Muscle layer of colon (tissue), 2 donors: ENCODE data around the gene TMEM147.

Experiments used
- H3K27ac ChIP-seq: one replicate; pipeline ENCODE4 v1.7.0; 2013; ENCODE audit warnings: low read depth, mild to moderate bottlenecking, low read length, moderate library complexity
- H3K27me3 ChIP-seq, 2 donors: one replicate each; pipeline ENCODE4 v1.7.0; 2013; ENCODE audit warnings: low read length in 2 of 2, mild to moderate bottlenecking in 2 of 2; ENCODE audit not compliant: insufficient read depth in 2 of 2, control insufficient read depth in 1 of 2
- H3K36me3 ChIP-seq: one replicate; pipeline ENCODE4 v1.7.0; 2013; ENCODE audit warnings: mild to moderate bottlenecking, low read length; ENCODE audit not compliant: insufficient read depth
- H3K4me1 ChIP-seq: one replicate; pipeline ENCODE4 v1.7.0; 2013; ENCODE audit warnings: mild to moderate bottlenecking, low read length; ENCODE audit not compliant: insufficient read depth
- H3K4me3 ChIP-seq, 2 donors: one replicate each; pipeline ENCODE4 v1.7.0; 2013; ENCODE audit warnings: low read length in 2 of 2, low read depth in 1 of 2, mild to moderate bottlenecking in 1 of 2, moderate library complexity in 1 of 2
- H3K9ac ChIP-seq: one replicate; pipeline ENCODE4 v1.7.0; 2013; ENCODE audit warnings: low read length
- H3K9me3 ChIP-seq: one replicate; pipeline ENCODE4 v1.7.0; 2013; ENCODE audit warnings: mild to moderate bottlenecking, low read length
- donor health status: abdominal sarcoma.
- donor health status: Adenocarcinoma of cecum.

TMEM147 gene

GRCh38 chr19:35552534-35553384, 7.3 kb downstream of the TMEM147 start:
- H3K36me3 ChIP-seq: no peaks in the 10 kb centered on the region
- H3K9me3 ChIP-seq: no peaks in the 10 kb centered on the region
- no peaks in the 10 kb centered on the region for H3K4me1 ChIP-seq
- H3K27me3 ChIP-seq: peaks cover 0 to 13% of the 10 kb centered on the region in 2 donors
- no peak overlapping the region for H3K4me3 ChIP-seq
- H3K27ac ChIP-seq: no peak overlapping the region
- no peak overlapping the region for H3K9ac ChIP-seq

DNA sequence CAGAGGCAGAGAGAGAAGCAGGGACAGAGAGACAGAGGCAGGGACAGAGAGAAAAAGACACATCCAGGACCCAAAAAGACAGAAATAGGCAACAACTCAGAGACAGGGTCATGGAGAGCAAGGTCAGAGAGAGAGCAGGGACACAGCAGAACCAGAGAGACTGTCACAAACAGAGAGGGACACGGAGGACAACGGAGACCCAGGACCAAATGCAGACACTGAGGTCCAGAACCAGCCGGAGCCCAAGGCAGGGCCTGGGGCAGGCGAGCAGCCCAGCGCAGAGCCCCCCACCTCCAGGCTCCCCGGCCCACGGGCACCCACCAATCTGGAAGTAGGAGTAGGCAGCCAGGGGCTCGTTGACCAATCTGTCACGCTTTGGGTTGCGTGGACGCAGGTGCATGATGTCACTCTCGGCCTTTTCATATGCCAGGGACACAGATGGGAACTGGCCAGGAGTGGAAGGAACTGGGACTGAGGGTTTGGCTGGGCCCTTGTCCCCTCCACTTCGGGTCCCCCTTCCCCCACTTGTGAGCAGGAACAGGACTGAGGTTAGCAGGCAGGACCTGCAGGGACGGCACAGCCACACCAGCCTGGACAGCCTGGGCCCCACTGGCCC, 8.1 kb downstream of the TMEM147 start:
- Histone ChIP-seq H3K9me3 (no peaks in the 10 kb centered on the region), H3K27ac (no peak overlapping the region), H3K9ac (no peak overlapping the region), H3K4me3 (no peak overlapping the region), H3K27me3 (peaks cover 0 to 21% of the 10 kb centered on the region in 2 donors), H3K36me3 (no peaks in the 10 kb centered on the region), H3K4me1 (no peaks in the 10 kb centered on the region)

DNA sequence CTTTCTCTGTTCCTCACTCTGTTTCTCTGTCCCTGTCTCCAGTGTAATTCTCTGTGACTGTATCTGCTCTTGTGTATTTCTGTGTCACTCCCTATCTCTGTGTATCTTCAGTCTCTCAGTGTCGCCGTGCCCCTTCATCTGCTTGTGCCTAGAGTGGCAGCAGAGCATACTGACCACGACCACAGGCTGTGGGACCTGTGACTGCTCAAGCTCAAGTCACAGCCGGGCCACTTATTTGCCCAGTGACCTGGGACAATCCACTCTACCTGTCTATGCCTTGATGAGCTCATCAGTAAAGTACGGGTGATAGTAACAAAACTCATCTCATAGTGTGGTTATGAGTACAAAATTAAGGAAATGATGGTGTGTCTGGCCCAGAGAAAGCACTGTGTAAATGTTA, 8.7 kb downstream of the TMEM147 start:
- Histone ChIP-seq H3K9ac (no peak overlapping the region), H3K27me3 (peaks cover 5 to 26% of the 10 kb centered on the region in 2 donors), H3K27ac (no peak overlapping the region), H3K36me3 (no peaks in the 10 kb centered on the region), H3K4me3 (no peak overlapping the region), H3K9me3 (no peaks in the 10 kb centered on the region), H3K4me1 (no peaks in the 10 kb centered on the region)

- Histone ChIP-seq H3K27ac (no peak overlapping the region), H3K9ac (no peak overlapping the region), H3K36me3 (no peaks in the 10 kb centered on the region), H3K27me3 (peaks cover 10 to 40% of the 10 kb centered on the region in 2 donors), H3K4me3 (no peak overlapping the region), H3K9me3 (no peaks in the 10 kb centered on the region), H3K4me1 (no peaks in the 10 kb centered on the region)
Measured at GRCh38 chr19:35555301-35556005, 10.0 kb downstream of the TMEM147 start.

DNA sequence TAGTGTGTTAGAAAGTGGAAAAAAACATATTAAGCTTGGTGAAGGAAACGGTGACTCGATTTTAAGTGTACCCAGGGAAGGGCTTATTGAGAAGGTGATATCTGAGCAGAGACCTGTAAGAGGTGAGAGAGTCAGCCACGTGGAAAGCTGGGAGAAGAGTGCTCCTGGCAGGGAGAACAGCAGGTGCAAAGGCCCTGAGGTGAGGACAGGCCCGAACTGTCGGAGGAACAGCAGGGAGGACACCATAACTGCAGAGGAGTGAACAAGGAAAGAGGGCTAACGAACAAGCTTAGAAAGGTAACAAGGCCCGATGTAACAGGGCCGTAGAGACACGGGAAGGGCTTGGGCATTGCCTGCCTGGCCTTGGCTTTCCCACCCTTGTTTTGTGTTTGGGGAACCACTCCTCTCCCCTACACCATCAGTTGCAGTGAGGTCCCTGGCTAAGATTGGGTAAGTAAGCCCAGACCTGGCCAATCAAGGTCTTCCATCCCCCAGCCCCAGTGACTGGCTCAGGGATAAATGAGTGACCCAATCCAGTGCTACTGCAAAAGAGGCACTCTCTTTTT, 10.7 kb downstream of the TMEM147 start:
- H3K27me3 ChIP-seq: peaks cover 10 to 47% of the 10 kb centered on the region in 2 donors
- no peaks in the 10 kb centered on the region for H3K9me3 ChIP-seq
- no peak overlapping the region for H3K9ac ChIP-seq
- no peaks in the 10 kb centered on the region for H3K36me3 ChIP-seq
- H3K4me3 ChIP-seq: no peak overlapping the region
- no peaks in the 10 kb centered on the region for H3K4me1 ChIP-seq
- no peak overlapping the region for H3K27ac ChIP-seq

- H3K36me3 ChIP-seq: no peaks in the 10 kb centered on the region
- H3K27ac ChIP-seq: no peak overlapping the region
- H3K4me1 ChIP-seq: no peaks in the 10 kb centered on the region
- H3K9me3 ChIP-seq: no peaks in the 10 kb centered on the region
- H3K4me3 ChIP-seq: no peak overlapping the region
- H3K9ac ChIP-seq: no peak overlapping the region
- peaks cover 10 to 50% of the 10 kb centered on the region in 2 donors for H3K27me3 ChIP-seq
Measured at GRCh38 chr19:35556846-35557538, 11.6 kb downstream of the TMEM147 start.

- H3K27me3 ChIP-seq: peaks cover 10 to 54% of the 10 kb centered on the region in 2 donors
- no peaks in the 10 kb centered on the region for H3K36me3 ChIP-seq
- no peak overlapping the region for H3K27ac ChIP-seq
- H3K9ac ChIP-seq: no peak overlapping the region
- no peaks in the 10 kb centered on the region for H3K4me1 ChIP-seq
- no peaks in the 10 kb centered on the region for H3K9me3 ChIP-seq
- H3K4me3 ChIP-seq: peak overlapping the region in 1 of 2 donors; percentile 27
Measured at GRCh38 chr19:35557539-35558399, 12.3 kb downstream of the TMEM147 start.

GRCh38 chr19:35558400-35559280, 13.2 kb downstream of the TMEM147 start:
- H3K4me1 ChIP-seq: no peaks in the 10 kb centered on the region
- H3K9ac ChIP-seq: no peak overlapping the region
- no peak overlapping the region for H3K27ac ChIP-seq
- H3K27me3 ChIP-seq: peaks cover 10 to 54% of the 10 kb centered on the region in 2 donors
- H3K4me3 ChIP-seq: peak overlapping the region in 1 of 2 donors; percentile 27
- H3K36me3 ChIP-seq: no peaks in the 10 kb centered on the region
- no peaks in the 10 kb centered on the region for H3K9me3 ChIP-seq

DNA sequence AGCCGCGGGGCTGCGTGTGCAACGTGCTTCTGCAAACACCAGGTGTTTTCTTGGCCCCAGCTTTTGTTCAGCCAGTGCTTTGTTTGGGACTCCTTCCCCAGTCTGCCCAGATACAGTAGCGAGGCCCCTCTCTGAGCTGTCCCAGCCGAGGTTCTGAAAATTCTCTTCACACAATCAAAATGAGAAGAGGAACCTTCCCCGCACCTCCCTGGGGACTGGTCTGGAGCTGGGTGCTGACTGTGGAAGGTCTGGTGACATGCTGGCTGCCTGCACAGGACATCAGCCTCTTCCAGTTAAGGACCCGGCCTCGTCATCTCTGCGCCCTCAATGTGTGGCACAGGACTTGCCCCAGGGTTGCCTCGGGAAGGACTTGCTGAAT, 13.8 kb downstream of the TMEM147 start:
- no peaks in the 10 kb centered on the region for H3K4me1 ChIP-seq
- H3K27me3 ChIP-seq: peaks cover 10 to 54% of the 10 kb centered on the region in 2 donors
- H3K27ac ChIP-seq: no peak overlapping the region
- H3K36me3 ChIP-seq: no peaks in the 10 kb centered on the region
- no peak overlapping the region for H3K4me3 ChIP-seq
- H3K9me3 ChIP-seq: no peaks in the 10 kb centered on the region
- no peak overlapping the region for H3K9ac ChIP-seq

DNA sequence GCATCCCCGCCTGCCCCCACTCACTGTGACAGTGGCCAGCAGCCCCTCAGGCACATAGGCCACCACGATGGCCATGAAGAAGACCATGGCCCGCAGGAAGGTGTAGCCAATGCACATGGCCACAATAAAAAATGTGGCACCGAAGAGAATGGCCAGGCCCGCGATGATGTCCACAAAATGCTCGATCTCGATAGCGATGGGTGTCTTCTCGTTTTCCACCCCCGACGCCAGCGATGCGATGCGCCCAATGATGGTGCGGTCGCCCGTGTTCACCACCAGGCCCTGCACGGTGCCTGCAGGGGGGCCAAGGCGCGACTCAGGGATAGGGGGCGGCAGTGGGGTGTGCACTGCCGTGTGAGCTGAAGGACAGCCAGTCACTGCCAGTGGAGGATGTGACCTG, 14.4 kb downstream of the TMEM147 start:
- Histone ChIP-seq H3K27ac (no peak overlapping the region), H3K9ac (no peak overlapping the region), H3K9me3 (no peaks in the 10 kb centered on the region)

More for the DNA sequence above, 14.4 kb downstream of the TMEM147 start:
- Histone ChIP-seq H3K27me3 (peaks cover 10 to 54% of the 10 kb centered on the region in 2 donors), H3K4me1 (no peaks in the 10 kb centered on the region), H3K36me3 (no peaks in the 10 kb centered on the region), H3K4me3 (no peak overlapping the region)
